HepG2 (cell line): ENCODE measurements around the gene FHIP2A. TPM values are rescaled to one million over a fixed set of nuclear protein-coding genes. Genes with fewer than 3 reads are reported as not detected.

Source experiments
- ATAC-seq: fragments of 200-7000 bp; cut with Tn5 transposase; 3 replicates; pipeline ENCODE4 v1.9.1; 2020; ENCODE audit warnings: mild to moderate bottlenecking, moderate library complexity
- BruUV-seq: library from RNA; stranded (reverse); fragments of 400-500 nt; replicated peaks from 2 replicates; lab custom pipeline; 2021; lab: Mats Ljungman, UMichigan
- CTCF ChIA-PET: fragments of 300-600 bp; formaldehyde crosslinking; extraction: SDS; loops from one replicate; lab custom pipeline; 2021; ENCODE audit warnings: low total read pairs, inconsistent platforms, low intra/inter-chr PET ratio; lab: Yijun Ruan, JAX
- POLR2A ChIA-PET: fragments of 350-600 bp; sonication (Branson Sonifier 250); formaldehyde crosslinking; loops from one replicate; lab custom pipeline; 2020; ENCODE audit warnings: antibody characterized with exemption, inconsistent platforms; lab: Yijun Ruan, JAX
- DNase-seq: peaks from one replicate; pipeline ENCODE4 v3.0.0-alpha.2; 2015; ENCODE audit warnings: low spot score
- FAIRE-seq: peaks from 3 replicates; lab custom pipeline; 2011; peaks lifted over from hg19 to GRCh38; lab: Jason Lieb, UNC
- H2AFZ ChIP-seq: one replicate; pipeline ENCODE4 v1.6.1; 2011; ENCODE audit warnings: low read length, inconsistent platforms
- H3K27ac ChIP-seq: fragments of 300-600 bp; 3 replicates; pipeline ENCODE4 v1.8.0; 2011; ENCODE audit warnings: mixed run types, mild to moderate bottlenecking, mixed read lengths, low read length, inconsistent platforms; ENCODE audit not compliant: insufficient read depth; ENCODE audit errors: extremely low read length
- H3K27me3 ChIP-seq, 2 experiments: fragments of 200-600 bp in 1 of 2; 2 replicates in 1 of 2; 3 replicates in 1 of 2; pipeline versions ENCODE4 v1.6.0 to v1.8.0; 2011; ENCODE audit warnings: low read length in 2 of 2, mild to moderate bottlenecking in 2 of 2, moderate library complexity in 2 of 2, inconsistent platforms in 1 of 2; ENCODE audit not compliant: insufficient read depth in 2 of 2, control insufficient read depth in 1 of 2
- H3K36me3 ChIP-seq, 2 experiments: fragments of 200-600 bp in 1 of 2; replicated peaks in 1 of 2; 2 replicates in 1 of 2; 3 replicates in 1 of 2; pipeline versions ENCODE4 v1.5.1 to v1.8.0; 2011; ENCODE audit warnings: low read length in 2 of 2, inconsistent platforms in 1 of 2; ENCODE audit not compliant: insufficient read depth in 2 of 2, control insufficient read depth in 1 of 2
- H3K4me1 ChIP-seq: 2 replicates; pipeline ENCODE4 v1.5.1; 2012; ENCODE audit warnings: low read length, inconsistent platforms; ENCODE audit not compliant: insufficient read depth
- H3K4me2 ChIP-seq: 2 replicates; pipeline ENCODE4 v1.6.0; 2011; ENCODE audit warnings: low read depth, low read length, inconsistent platforms
- H3K4me3 ChIP-seq, 3 experiments: fragments of 200-600 bp in 1 of 3; sonication (generic), shearing (Covaris generic) in 1 of 3; replicated peaks in 1 of 3; 2 replicates each; pipeline ENCODE4 v1.5.1; 2011 to 2016; ENCODE audit warnings: low read length in 3 of 3, inconsistent platforms in 2 of 3, low read depth in 2 of 3, mild to moderate bottlenecking in 2 of 3, control low read depth in 1 of 3, mixed read lengths in 1 of 3; ENCODE audit not compliant: insufficient read depth in 1 of 3
- H3K79me2 ChIP-seq: one replicate; pipeline ENCODE4 v1.6.1; 2011; ENCODE audit warnings: low read length, inconsistent platforms; ENCODE audit not compliant: insufficient read depth
- H3K9ac ChIP-seq: 2 replicates; pipeline ENCODE4 v1.6.0; 2011; ENCODE audit warnings: mild to moderate bottlenecking, low read depth, low read length, inconsistent platforms; ENCODE audit not compliant: insufficient read depth
- H3K9me3 ChIP-seq: 2 replicates; pipeline ENCODE4 v1.5.1; 2012; ENCODE audit warnings: mild to moderate bottlenecking, low read length
- H4K20me1 ChIP-seq: 2 replicates; pipeline ENCODE4 v1.6.0; 2011; ENCODE audit warnings: inconsistent platforms, mild to moderate bottlenecking, low read length, moderate library complexity; ENCODE audit not compliant: insufficient read depth
- DR1 ChIP-seq: sonication (generic); formaldehyde crosslinking; IDR thresholded peaks from 2 replicates; pipeline ENCODE4 v1.8.0; 2021; ENCODE audit warnings: mild to moderate bottlenecking, missing genetic modification reagents, inconsistent platforms
- GFI1 ChIP-seq: sonication (generic); formaldehyde crosslinking; IDR thresholded peaks from 2 replicates; pipeline ENCODE4 v1.5.0; 2020; ENCODE audit warnings: missing genetic modification reagents, mild to moderate bottlenecking, borderline replicate concordance
- ISL2 ChIP-seq: sonication (generic); formaldehyde crosslinking; IDR thresholded peaks from 2 replicates; pipeline ENCODE4 v1.5.0; 2020; ENCODE audit warnings: missing genetic modification reagents
- KDM4B ChIP-seq: sonication (generic); formaldehyde crosslinking; IDR thresholded peaks from 2 replicates; pipeline ENCODE4 v1.4.0; 2020; ENCODE audit warnings: missing genetic modification reagents
- NPAS2 ChIP-seq: sonication (generic); formaldehyde crosslinking; IDR thresholded peaks from 2 replicates; pipeline ENCODE4 v1.8.0; 2022; ENCODE audit warnings: mild to moderate bottlenecking, missing genetic modification reagents, borderline replicate concordance
- RARG ChIP-seq: sonication (generic); formaldehyde crosslinking; IDR thresholded peaks from 2 replicates; pipeline ENCODE4 v1.4.0; 2020; ENCODE audit warnings: low read depth, mild to moderate bottlenecking, missing genetic modification reagents
- TGIF2 ChIP-seq: IDR thresholded peaks from 2 replicates; pipeline ENCODE4 v1.6.1; 2016; ENCODE audit warnings: control low read depth, missing compliant biosample characterization
- ZBTB7B ChIP-seq: sonication (generic); formaldehyde crosslinking; IDR thresholded peaks from 2 replicates; pipeline ENCODE4 v1.4.0; 2020; ENCODE audit warnings: missing genetic modification reagents
- ZMYM2 ChIP-seq: sonication (generic); formaldehyde crosslinking; IDR thresholded peaks from 2 replicates; pipeline ENCODE4 v1.8.0; 2022; ENCODE audit warnings: mild to moderate bottlenecking, missing genetic modification reagents
- ZNF101 ChIP-seq: sonication (generic); formaldehyde crosslinking; IDR thresholded peaks from 2 replicates; pipeline ENCODE4 v1.4.0; 2020; ENCODE audit warnings: mild to moderate bottlenecking, low read depth, missing genetic modification reagents, borderline replicate concordance
- ZNF317 ChIP-seq: sonication (generic); formaldehyde crosslinking; IDR thresholded peaks from 2 replicates; pipeline ENCODE4 v1.5.0; 2020; ENCODE audit warnings: mild to moderate bottlenecking, missing genetic modification reagents
- WGBS: methylation state at CpG from one replicate; pipeline ENCODE4 v1.1.6; 2017; ENCODE audit warnings: low lambda C conversion rate; 5-methylcytosine and 5-hydroxymethylcytosine counted together
- in situ Hi-C: cut with HindIII; loops from 2 replicates; pipeline ENCODE4 v1.10.0; 2017; ENCODE audit warnings: low pct_unique_long_range_greater_than_20kb; ENCODE audit not compliant: extremely low pct_ligation_motif_present
- intact Hi-C: fragments of 100-400 bp; cut with micrococcal nuclease; formaldehyde crosslinking; loops from one replicate; pipeline ENCODE4 v1.10.0; 2022; ENCODE audit not compliant: unreplicated experiment
- polyA plus RNA-seq, 8 experiments: library from polyadenylated mRNA; depleted of rRNA in 3 of 8; stranded (reverse) in 7 of 8; unstranded in 1 of 8; fragments of >200 nt; fragmentation: Illumina TruSeq in 4 of 8; extraction: Trizol in 4 of 8; gene quantifications; 2 replicates each; pipeline versions ENCODE4 v1.2.1 to v1.2.3, GENCODE V29; 2011 to 2016; ENCODE audit warnings: low read depth in 4 of 8, missing spikeins in 1 of 8, mixed read lengths in 1 of 8; ENCODE audit not compliant: insufficient read depth in 1 of 8
- total RNA-seq, 5 experiments: library from RNA; depleted of rRNA; stranded (reverse); fragments of >200 nt; fragmentation: Illumina TruSeq; extraction: Trizol; gene quantifications; 2 replicates each; pipeline ENCODE4 v1.2.3, GENCODE V29; 2016; ENCODE audit warnings: low read depth in 1 of 5
- TF ChIP-seq, protein P1 (sequence below): sonication (generic); formaldehyde crosslinking; conservative IDR thresholded peaks from 2 replicates; pipeline ENCODE4 v1.8.0; 2022; ENCODE audit warnings: missing genetic modification reagents
- TF ChIP-seq, protein P2 (sequence below): IDR thresholded peaks from 2 replicates; pipeline ENCODE4 v1.4.0; 2020; ENCODE audit warnings: mild to moderate bottlenecking, missing genetic modification reagents
- TF ChIP-seq, protein P3 (sequence below): sonication (generic); formaldehyde crosslinking; IDR thresholded peaks from 2 replicates; pipeline ENCODE4 v1.8.0; 2022; ENCODE audit warnings: mild to moderate bottlenecking, missing genetic modification reagents; ENCODE audit not compliant: insufficient replicate concordance
- TF ChIP-seq, protein P4 (sequence below): sonication (generic); formaldehyde crosslinking; IDR thresholded peaks from 2 replicates; pipeline ENCODE4 v1.8.0; 2022; ENCODE audit warnings: missing genetic modification reagents, mild to moderate bottlenecking, moderate library complexity, borderline replicate concordance

Gene FHIP2A
- total and polyA plus RNA-seq, 2 of the 13 experiments (the other 11 are each of a cell fraction or from before 2014, with no cell fraction given), result 6.5 to 8.3 TPM

DNA sequence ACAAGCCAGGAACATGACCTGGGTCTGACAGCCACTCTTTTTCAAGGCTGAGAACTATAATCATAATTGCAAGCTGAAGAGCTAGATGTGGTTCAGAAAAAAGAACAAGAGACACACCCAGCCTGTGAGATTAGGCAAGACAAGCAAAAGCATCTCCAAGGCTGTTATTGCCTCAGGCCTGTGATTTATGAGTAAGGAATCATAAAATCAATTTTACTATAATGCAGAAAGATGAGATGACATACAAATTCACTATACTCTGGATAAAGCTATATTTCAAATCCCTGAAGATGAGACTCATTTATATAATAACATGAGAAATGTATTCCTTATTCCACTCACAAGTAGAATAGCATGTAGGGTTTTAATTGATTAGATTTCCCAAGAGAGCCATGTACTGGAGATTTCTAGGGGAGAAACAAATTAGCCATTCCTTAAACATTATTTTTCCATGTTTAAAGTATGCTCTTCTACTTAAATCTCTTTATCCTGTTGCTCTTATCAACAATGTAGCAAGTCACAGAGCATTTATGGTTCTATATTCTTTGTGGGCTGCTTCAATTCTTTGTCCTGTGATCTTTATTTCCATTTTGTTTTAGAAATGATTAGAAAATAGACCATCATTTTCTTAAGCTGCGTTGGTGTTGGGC is 47.4 kb downstream of the FHIP2A start:
- ATAC-seq, result no peak
- TF ChIP-seq ZMYM2 (CRISPR knock-in tag) (no peak), GFI1 (CRISPR knock-in tag) (no peak), ZNF317 (CRISPR knock-in tag) (no peak), TGIF2 (no peak), ZBTB7B (no peak), KDM4B (CRISPR knock-in tag) (no peak), NPAS2 (CRISPR knock-in tag) (no peak), DR1 (CRISPR knock-in tag) (no peak), ISL2 (no peak), RARG (CRISPR knock-in tag) (no peak), ZNF101 (CRISPR knock-in tag) (no peak)
- TF ChIP-seq, protein P1, sequence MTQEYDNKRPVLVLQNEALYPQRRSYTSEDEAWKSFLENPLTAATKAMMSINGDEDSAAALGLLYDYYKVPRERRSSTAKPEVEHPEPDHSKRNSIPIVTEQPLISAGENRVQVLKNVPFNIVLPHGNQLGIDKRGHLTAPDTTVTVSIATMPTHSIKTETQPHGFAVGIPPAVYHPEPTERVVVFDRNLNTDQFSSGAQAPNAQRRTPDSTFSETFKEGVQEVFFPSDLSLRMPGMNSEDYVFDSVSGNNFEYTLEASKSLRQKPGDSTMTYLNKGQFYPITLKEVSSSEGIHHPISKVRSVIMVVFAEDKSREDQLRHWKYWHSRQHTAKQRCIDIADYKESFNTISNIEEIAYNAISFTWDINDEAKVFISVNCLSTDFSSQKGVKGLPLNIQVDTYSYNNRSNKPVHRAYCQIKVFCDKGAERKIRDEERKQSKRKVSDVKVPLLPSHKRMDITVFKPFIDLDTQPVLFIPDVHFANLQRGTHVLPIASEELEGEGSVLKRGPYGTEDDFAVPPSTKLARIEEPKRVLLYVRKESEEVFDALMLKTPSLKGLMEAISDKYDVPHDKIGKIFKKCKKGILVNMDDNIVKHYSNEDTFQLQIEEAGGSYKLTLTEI (CRISPR knock-in tag), result no peak
- TF ChIP-seq, protein P2, sequence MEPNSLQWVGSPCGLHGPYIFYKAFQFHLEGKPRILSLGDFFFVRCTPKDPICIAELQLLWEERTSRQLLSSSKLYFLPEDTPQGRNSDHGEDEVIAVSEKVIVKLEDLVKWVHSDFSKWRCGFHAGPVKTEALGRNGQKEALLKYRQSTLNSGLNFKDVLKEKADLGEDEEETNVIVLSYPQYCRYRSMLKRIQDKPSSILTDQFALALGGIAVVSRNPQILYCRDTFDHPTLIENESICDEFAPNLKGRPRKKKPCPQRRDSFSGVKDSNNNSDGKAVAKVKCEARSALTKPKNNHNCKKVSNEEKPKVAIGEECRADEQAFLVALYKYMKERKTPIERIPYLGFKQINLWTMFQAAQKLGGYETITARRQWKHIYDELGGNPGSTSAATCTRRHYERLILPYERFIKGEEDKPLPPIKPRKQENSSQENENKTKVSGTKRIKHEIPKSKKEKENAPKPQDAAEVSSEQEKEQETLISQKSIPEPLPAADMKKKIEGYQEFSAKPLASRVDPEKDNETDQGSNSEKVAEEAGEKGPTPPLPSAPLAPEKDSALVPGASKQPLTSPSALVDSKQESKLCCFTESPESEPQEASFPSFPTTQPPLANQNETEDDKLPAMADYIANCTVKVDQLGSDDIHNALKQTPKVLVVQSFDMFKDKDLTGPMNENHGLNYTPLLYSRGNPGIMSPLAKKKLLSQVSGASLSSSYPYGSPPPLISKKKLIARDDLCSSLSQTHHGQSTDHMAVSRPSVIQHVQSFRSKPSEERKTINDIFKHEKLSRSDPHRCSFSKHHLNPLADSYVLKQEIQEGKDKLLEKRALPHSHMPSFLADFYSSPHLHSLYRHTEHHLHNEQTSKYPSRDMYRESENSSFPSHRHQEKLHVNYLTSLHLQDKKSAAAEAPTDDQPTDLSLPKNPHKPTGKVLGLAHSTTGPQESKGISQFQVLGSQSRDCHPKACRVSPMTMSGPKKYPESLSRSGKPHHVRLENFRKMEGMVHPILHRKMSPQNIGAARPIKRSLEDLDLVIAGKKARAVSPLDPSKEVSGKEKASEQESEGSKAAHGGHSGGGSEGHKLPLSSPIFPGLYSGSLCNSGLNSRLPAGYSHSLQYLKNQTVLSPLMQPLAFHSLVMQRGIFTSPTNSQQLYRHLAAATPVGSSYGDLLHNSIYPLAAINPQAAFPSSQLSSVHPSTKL (CRISPR knock-in tag), result no peak
- TF ChIP-seq, protein P3, sequence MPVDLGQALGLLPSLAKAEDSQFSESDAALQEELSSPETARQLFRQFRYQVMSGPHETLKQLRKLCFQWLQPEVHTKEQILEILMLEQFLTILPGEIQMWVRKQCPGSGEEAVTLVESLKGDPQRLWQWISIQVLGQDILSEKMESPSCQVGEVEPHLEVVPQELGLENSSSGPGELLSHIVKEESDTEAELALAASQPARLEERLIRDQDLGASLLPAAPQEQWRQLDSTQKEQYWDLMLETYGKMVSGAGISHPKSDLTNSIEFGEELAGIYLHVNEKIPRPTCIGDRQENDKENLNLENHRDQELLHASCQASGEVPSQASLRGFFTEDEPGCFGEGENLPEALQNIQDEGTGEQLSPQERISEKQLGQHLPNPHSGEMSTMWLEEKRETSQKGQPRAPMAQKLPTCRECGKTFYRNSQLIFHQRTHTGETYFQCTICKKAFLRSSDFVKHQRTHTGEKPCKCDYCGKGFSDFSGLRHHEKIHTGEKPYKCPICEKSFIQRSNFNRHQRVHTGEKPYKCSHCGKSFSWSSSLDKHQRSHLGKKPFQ (CRISPR knock-in tag), result no peak
- TF ChIP-seq, protein P4, sequence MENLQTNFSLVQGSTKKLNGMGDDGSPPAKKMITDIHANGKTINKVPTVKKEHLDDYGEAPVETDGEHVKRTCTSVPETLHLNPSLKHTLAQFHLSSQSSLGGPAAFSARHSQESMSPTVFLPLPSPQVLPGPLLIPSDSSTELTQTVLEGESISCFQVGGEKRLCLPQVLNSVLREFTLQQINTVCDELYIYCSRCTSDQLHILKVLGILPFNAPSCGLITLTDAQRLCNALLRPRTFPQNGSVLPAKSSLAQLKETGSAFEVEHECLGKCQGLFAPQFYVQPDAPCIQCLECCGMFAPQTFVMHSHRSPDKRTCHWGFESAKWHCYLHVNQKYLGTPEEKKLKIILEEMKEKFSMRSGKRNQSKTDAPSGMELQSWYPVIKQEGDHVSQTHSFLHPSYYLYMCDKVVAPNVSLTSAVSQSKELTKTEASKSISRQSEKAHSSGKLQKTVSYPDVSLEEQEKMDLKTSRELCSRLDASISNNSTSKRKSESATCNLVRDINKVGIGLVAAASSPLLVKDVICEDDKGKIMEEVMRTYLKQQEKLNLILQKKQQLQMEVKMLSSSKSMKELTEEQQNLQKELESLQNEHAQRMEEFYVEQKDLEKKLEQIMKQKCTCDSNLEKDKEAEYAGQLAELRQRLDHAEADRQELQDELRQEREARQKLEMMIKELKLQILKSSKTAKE (CRISPR knock-in tag), result no peak

More for the DNA sequence above, 47.4 kb downstream of the FHIP2A start:
- Histone ChIP-seq H4K20me1 (no peaks in the 10 kb centered on the region), H3K9ac (no peak overlapping the region), H3K79me2 (no peaks in the 10 kb centered on the region), H3K9me3 (no peaks in the 10 kb centered on the region), H3K4me2 (no peak overlapping the region), H2AFZ (no peak overlapping the region), H3K36me3 (no peaks in the 10 kb centered on the region; a peak in 1 of 5 replicates), H3K27ac (no peak overlapping the region), H3K27me3 (no peaks in the 10 kb centered on the region), H3K4me3 (no peak overlapping the region), H3K4me1 (no peaks in the 10 kb centered on the region)
- no TSS peak for BruUV-seq
- intact Hi-C loops, result no loop called here
- POLR2A ChIA-PET, result no interaction called here
- DNase-seq (no peak), FAIRE-seq (no peak)
- 5% methylated on average over 1 of the region's 1 CpG for WGBS
- in situ Hi-C loops, result no loop called here
- CTCF ChIA-PET, result no interaction called here
